H9 (cell line): ENCODE measurements around the gene NUP214. TPM values are rescaled to one million over a fixed set of nuclear protein-coding genes. Genes with fewer than 3 reads are reported as not detected.

Source experiments
- DNase-seq: peaks from one replicate; pipeline ENCODE4 v3.0.0-alpha.2; 2017
- H2AFZ ChIP-seq: one replicate; pipeline ENCODE4 v1.6.1; 2013; ENCODE audit warnings: mild to moderate bottlenecking, low read length, control low read depth, moderate library complexity
- H2AK5ac ChIP-seq: 2 replicates; pipeline ENCODE4 v1.6.1; 2013; ENCODE audit warnings: low read length, control low read depth, mixed read lengths; ENCODE audit not compliant: insufficient read length
- H2BK120ac ChIP-seq: one replicate; pipeline ENCODE4 v1.6.1; 2013; ENCODE audit warnings: low read depth, mild to moderate bottlenecking, low read length, control low read depth, inconsistent platforms; ENCODE audit not compliant: poor library complexity, severe bottlenecking
- H2BK12ac ChIP-seq: 2 replicates; pipeline ENCODE4 v1.6.1; 2013; ENCODE audit warnings: low read length, control low read depth, mixed read lengths, low read depth; ENCODE audit not compliant: insufficient read length
- H2BK15ac ChIP-seq: 2 replicates; pipeline ENCODE4 v1.6.1; 2013; ENCODE audit warnings: low read depth, low read length, control low read depth
- H2BK20ac ChIP-seq: one replicate; pipeline ENCODE4 v1.6.1; 2013; ENCODE audit warnings: low read depth, mild to moderate bottlenecking, low read length, control low read depth, inconsistent platforms; ENCODE audit not compliant: poor library complexity, severe bottlenecking
- H2BK5ac ChIP-seq: 2 replicates; pipeline ENCODE4 v1.6.1; 2013; ENCODE audit warnings: low read length, control low read depth, mixed read lengths; ENCODE audit not compliant: insufficient read length
- H3K14ac ChIP-seq: 2 replicates; pipeline ENCODE4 v1.6.1; 2013; ENCODE audit warnings: low read length, control low read depth; ENCODE audit not compliant: insufficient read depth
- H3K18ac ChIP-seq: 2 replicates; pipeline ENCODE4 v1.6.1; 2013; ENCODE audit warnings: low read depth, mild to moderate bottlenecking, mixed read lengths, low read length, control low read depth; ENCODE audit not compliant: insufficient read length
- H3K23ac ChIP-seq: 2 replicates; pipeline ENCODE4 v1.6.1; 2013; ENCODE audit warnings: low read length, control low read depth, mixed read lengths, low read depth; ENCODE audit not compliant: insufficient read length
- H3K23me2 ChIP-seq: 2 replicates; pipeline ENCODE4 v1.6.1; 2013; ENCODE audit warnings: low read depth, mild to moderate bottlenecking, mixed read lengths, low read length, control low read depth; ENCODE audit not compliant: insufficient read length, poor library complexity, severe bottlenecking
- H3K27ac ChIP-seq: 2 replicates; pipeline ENCODE4 v1.5.1; 2013; ENCODE audit warnings: low read length, control low read depth, mixed read lengths, low read depth; ENCODE audit not compliant: insufficient read length
- H3K27me3 ChIP-seq: 2 replicates; pipeline ENCODE4 v1.6.1; 2013; ENCODE audit warnings: low read length, control low read depth, inconsistent platforms; ENCODE audit not compliant: insufficient read depth
- H3K4ac ChIP-seq: 2 replicates; pipeline ENCODE4 v1.6.1; 2013; ENCODE audit warnings: low read depth, mild to moderate bottlenecking, control low read depth, inconsistent platforms, low read length, moderate library complexity
- H3K4me1 ChIP-seq: 2 replicates; pipeline ENCODE4 v1.6.1; 2013; ENCODE audit warnings: low read length, control low read depth, inconsistent platforms; ENCODE audit not compliant: insufficient read depth
- H3K4me2 ChIP-seq: 2 replicates; pipeline ENCODE4 v1.6.1; 2013; ENCODE audit warnings: low read length, control low read depth, mixed read lengths; ENCODE audit not compliant: insufficient read length, insufficient read depth
- H3K56ac ChIP-seq: 2 replicates; pipeline ENCODE4 v1.6.1; 2013; ENCODE audit warnings: low read depth, mild to moderate bottlenecking, mixed read lengths, low read length, control low read depth; ENCODE audit not compliant: insufficient read length
- H3K79me1 ChIP-seq: 2 replicates; pipeline ENCODE4 v1.6.1; 2013; ENCODE audit warnings: low read depth, mild to moderate bottlenecking, moderate library complexity, low read length, control low read depth, inconsistent platforms; ENCODE audit not compliant: insufficient read depth, poor library complexity, severe bottlenecking
- H3K79me2 ChIP-seq: 2 replicates; pipeline ENCODE4 v1.6.1; 2013; ENCODE audit warnings: low read length, control low read depth, inconsistent platforms; ENCODE audit not compliant: insufficient read depth
- H3K9ac ChIP-seq: 2 replicates; pipeline ENCODE4 v1.6.1; 2013; ENCODE audit warnings: low read length, control low read depth, mixed read lengths; ENCODE audit not compliant: insufficient read length; ENCODE audit errors: extremely low read depth
- H3K9me3 ChIP-seq: one replicate; pipeline ENCODE4 v1.6.1; 2013; ENCODE audit warnings: low read depth, low read length, inconsistent platforms; ENCODE audit not compliant: control insufficient read depth
- H3T11ph ChIP-seq: one replicate; pipeline ENCODE4 v1.6.1; 2013; ENCODE audit warnings: mild to moderate bottlenecking, low read length, control low read depth, inconsistent platforms
- H4K20me1 ChIP-seq: one replicate; pipeline ENCODE4 v1.6.1; 2013; ENCODE audit not compliant: control insufficient read depth, insufficient read length, insufficient read depth
- H4K5ac ChIP-seq: 2 replicates; pipeline ENCODE4 v1.6.1; 2013; ENCODE audit warnings: low read depth, mild to moderate bottlenecking, mixed read lengths, low read length, control low read depth; ENCODE audit not compliant: insufficient read length
- H4K8ac ChIP-seq: replicated peaks from 2 replicates; pipeline ENCODE4 v1.6.1; 2013; ENCODE audit warnings: low read length, control low read depth, mixed read lengths, low read depth; ENCODE audit not compliant: insufficient read length
- H4K91ac ChIP-seq: 2 replicates; pipeline ENCODE4 v1.6.1; 2013; ENCODE audit warnings: low read depth, mild to moderate bottlenecking, moderate library complexity, mixed read lengths, low read length, control low read depth; ENCODE audit not compliant: insufficient read length
- H3K27ac Mint-ChIP-seq, 3 experiments: 2 replicates in 2 of 3; 3 replicates in 1 of 3; pipeline ENCODE4 v1.8.0; 2020 to 2021; ENCODE audit warnings: mixed read lengths in 3 of 3, mild to moderate bottlenecking in 1 of 3, moderate library complexity in 1 of 3
- H3K27me3 Mint-ChIP-seq: 2 replicates; pipeline ENCODE4 v1.8.0; 2021; ENCODE audit warnings: low read depth, mild to moderate bottlenecking, moderate library complexity, mixed read lengths
- H3K36me3 Mint-ChIP-seq, 3 experiments: 2 replicates in 2 of 3; 3 replicates in 1 of 3; pipeline ENCODE4 v1.8.0; 2020 to 2021; ENCODE audit warnings: low read depth in 3 of 3, mixed read lengths in 3 of 3; ENCODE audit not compliant: insufficient read depth in 1 of 3
- H3K4me1 Mint-ChIP-seq, 2 experiments: 2 replicates each; pipeline ENCODE4 v1.8.0; 2020; ENCODE audit warnings: mixed read lengths in 2 of 2
- H3K4me3 Mint-ChIP-seq, 2 experiments: 2 replicates in 1 of 2; 3 replicates in 1 of 2; pipeline ENCODE4 v1.8.0; 2020 to 2021; ENCODE audit warnings: mild to moderate bottlenecking in 2 of 2, mixed read lengths in 2 of 2, moderate library complexity in 1 of 2
- H3K9me3 Mint-ChIP-seq, 2 experiments: 2 replicates in 1 of 2; 3 replicates in 1 of 2; pipeline ENCODE4 v1.8.0; 2020; ENCODE audit warnings: mild to moderate bottlenecking in 2 of 2, mixed read lengths in 2 of 2, moderate library complexity in 1 of 2
- WGBS: extraction: QIAGEN DNeasy Blood & Tissue Kit; methylation state at CpG from one replicate; pipeline ENCODE4 v1.1.7; 2013; ENCODE audit warnings: missing lambda C conversion rate, low lambda C conversion rate, mixed read lengths; ENCODE audit not compliant: insufficient read length; ENCODE audit errors: extremely low coverage; 5-methylcytosine and 5-hydroxymethylcytosine counted together
- total RNA-seq: library from RNA; stranded (reverse); gene quantifications from 2 replicates; pipeline ENCODE4 v1.2.1, GENCODE V29; 2021
- TF ChIP-seq, protein P1 (sequence below): fragments of 200-600 bp; sonication (generic); conservative IDR thresholded peaks from 3 replicates; pipeline ENCODE4 v1.8.0; 2021; ENCODE audit warnings: antibody characterized with exemption, mild to moderate bottlenecking

Gene NUP214
- total RNA-seq, 1 experiment from 2014 or later, result 53.8 TPM

DNA sequence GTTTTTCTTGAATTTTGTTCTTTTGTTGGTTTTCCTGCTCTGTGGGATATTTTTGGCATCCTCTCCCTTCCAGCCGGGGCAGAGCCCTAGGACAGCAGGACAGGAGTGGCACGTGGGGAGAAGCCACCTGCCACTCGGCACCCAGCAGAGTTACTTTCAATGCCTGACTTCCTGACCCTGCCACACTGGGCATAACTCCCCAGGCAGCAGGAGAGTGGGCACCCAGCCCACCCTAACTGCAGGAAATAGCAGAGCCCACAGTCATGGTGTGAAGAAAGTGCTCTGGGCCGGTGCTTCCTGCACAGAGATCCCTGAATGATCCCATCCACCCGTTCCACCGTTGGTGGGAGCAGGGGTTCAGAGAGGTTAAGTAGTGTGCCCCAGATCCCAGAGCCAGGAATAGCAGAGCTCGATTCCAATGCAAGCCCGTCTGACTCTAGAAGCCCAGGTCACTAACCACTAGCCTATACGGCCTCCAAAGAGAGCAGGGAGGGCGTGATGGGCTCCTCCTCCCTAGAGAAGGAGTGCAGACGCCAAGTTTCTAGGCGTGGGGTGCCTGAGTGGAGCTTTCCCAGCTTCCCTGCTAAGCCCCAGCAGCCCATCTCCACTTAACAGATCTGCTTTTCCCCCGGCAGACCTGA is 8.1 kb upstream of the NUP214 start:
- no peaks in the 10 kb centered on the region for H3K27me3 Mint-ChIP-seq
- H3K27ac Mint-ChIP-seq, result no peak overlapping the region; a peak in 1 of 7 replicates
- Histone ChIP-seq H4K20me1 (no peaks in the 10 kb centered on the region), H3K9me3 (no peaks in the 10 kb centered on the region), H3K9ac (no peak overlapping the region), H3K27me3 (no peaks in the 10 kb centered on the region), H3K79me1 (no peaks in the 10 kb centered on the region), H2BK15ac (no peak overlapping the region), H3K23me2 (no peaks in the 10 kb centered on the region), H3K56ac (no peak overlapping the region), H3K4ac (no peak overlapping the region), H4K5ac (no peak overlapping the region), H2AK5ac (no peak overlapping the region), H2BK12ac (no peak overlapping the region), H3K27ac (no peak overlapping the region), H2BK5ac (no peak overlapping the region), H2BK120ac (no peak overlapping the region), H3K79me2 (no peaks in the 10 kb centered on the region), H3K23ac (no peak overlapping the region), H3K4me1 (no peaks in the 10 kb centered on the region), H3K14ac (no peak overlapping the region), H3T11ph (no peak overlapping the region), H4K91ac (no peak overlapping the region), H2AFZ (no peak overlapping the region), H2BK20ac (no peak overlapping the region), H4K8ac (no peak overlapping the region), H3K4me2 (no peak overlapping the region), H3K18ac (no peak overlapping the region)
- no peak for DNase-seq
- peaks cover 7 to 8% of the 10 kb centered on the region in 2 experiments for H3K4me1 Mint-ChIP-seq
- H3K36me3 Mint-ChIP-seq, result peaks cover 43 to 87% (median 84%) of the 10 kb centered on the region in 3 experiments
- no peaks in the 10 kb centered on the region for H3K9me3 Mint-ChIP-seq
- TF ChIP-seq, protein P1, sequence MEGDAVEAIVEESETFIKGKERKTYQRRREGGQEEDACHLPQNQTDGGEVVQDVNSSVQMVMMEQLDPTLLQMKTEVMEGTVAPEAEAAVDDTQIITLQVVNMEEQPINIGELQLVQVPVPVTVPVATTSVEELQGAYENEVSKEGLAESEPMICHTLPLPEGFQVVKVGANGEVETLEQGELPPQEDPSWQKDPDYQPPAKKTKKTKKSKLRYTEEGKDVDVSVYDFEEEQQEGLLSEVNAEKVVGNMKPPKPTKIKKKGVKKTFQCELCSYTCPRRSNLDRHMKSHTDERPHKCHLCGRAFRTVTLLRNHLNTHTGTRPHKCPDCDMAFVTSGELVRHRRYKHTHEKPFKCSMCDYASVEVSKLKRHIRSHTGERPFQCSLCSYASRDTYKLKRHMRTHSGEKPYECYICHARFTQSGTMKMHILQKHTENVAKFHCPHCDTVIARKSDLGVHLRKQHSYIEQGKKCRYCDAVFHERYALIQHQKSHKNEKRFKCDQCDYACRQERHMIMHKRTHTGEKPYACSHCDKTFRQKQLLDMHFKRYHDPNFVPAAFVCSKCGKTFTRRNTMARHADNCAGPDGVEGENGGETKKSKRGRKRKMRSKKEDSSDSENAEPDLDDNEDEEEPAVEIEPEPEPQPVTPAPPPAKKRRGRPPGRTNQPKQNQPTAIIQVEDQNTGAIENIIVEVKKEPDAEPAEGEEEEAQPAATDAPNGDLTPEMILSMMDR, result no peak
- H3K4me3 Mint-ChIP-seq, result no peak overlapping the region
- WGBS, result no CpG with 5 or more reads among the region's 13 CpGs
